Epidermal melanocyte (primary cell): ENCODE measurements around the gene ALG5.

Experiments
- DNase-seq: peaks from one replicate; pipeline ENCODE4 v3.0.0; 2011; ENCODE audit warnings: low spot score; ENCODE audit not compliant: insufficient read length

The ALG5 gene

GRCh38 chr13:36981156-36981743, 17.9 kb downstream of the ALG5 start:
- DNase-seq = no peak

GRCh38 chr13:36979361-36980050, 19.6 kb downstream of the ALG5 start:
- no peak for DNase-seq

- no peak for DNase-seq
Observed at GRCh38 chr13:36975172-36975571, 24.0 kb downstream of the ALG5 start.

- DNase-seq = no peak
Observed at GRCh38 chr13:36973621-36974295, 25.4 kb downstream of the ALG5 start.

GRCh38 chr13:36973009-36973408, 26.1 kb downstream of the ALG5 start:
- no peak for DNase-seq

- DNase-seq = no peak
Observed at GRCh38 chr13:36966404-36966803, 32.7 kb downstream of the ALG5 start.

GRCh38 chr13:36965767-36966166, 33.4 kb downstream of the ALG5 start:
- DNase-seq = no peak

GRCh38 chr13:36959456-36960116, 39.6 kb downstream of the ALG5 start:
- no peak for DNase-seq

- DNase-seq = no peak
Observed at GRCh38 chr13:36954542-36954941, 44.6 kb downstream of the ALG5 start.

GRCh38 chr13:36950920-36951319, 48.2 kb downstream of the ALG5 start:
- DNase-seq = no peak

GRCh38 chr13:36950330-36950729, 48.8 kb downstream of the ALG5 start:
- DNase-seq = no peak

GRCh38 chr13:36945078-36945477, 54.1 kb downstream of the ALG5 start:
- DNase-seq = no peak

- DNase-seq = no peak
Observed at GRCh38 chr13:36925603-36926002, 73.5 kb downstream of the ALG5 start.

GRCh38 chr13:36924001-36924400, 75.1 kb downstream of the ALG5 start:
- no peak for DNase-seq

GRCh38 chr13:36921631-36922301, 77.4 kb downstream of the ALG5 start:
- no peak for DNase-seq

GRCh38 chr13:36920616-36921185, 78.4 kb downstream of the ALG5 start:
- DNase-seq = no peak

- DNase-seq = no peak
Observed at GRCh38 chr13:36919833-36920615, 79.1 kb downstream of the ALG5 start, which contains the start of gene SMAD9. SMAD9 (minus strand) TSS chr13:36920238; CDS start chr13:36879689, 40,549 bp downstream.

- DNase-seq = no peak
Observed at GRCh38 chr13:36919171-36919832, 79.8 kb downstream of the ALG5 start.

GRCh38 chr13:36918246-36919131, 80.7 kb downstream of the ALG5 start:
- DNase-seq = no peak
